ENCODE results near the gene SRCIN1. TPM values are rescaled to one million over a fixed set of nuclear protein-coding genes. Genes with fewer than 3 reads are reported as not detected.

SRCIN1 gene
- total and polyA plus RNA-seq, 4 donors = 0.38 to 0.99 (median 0.63) TPM

DNA sequence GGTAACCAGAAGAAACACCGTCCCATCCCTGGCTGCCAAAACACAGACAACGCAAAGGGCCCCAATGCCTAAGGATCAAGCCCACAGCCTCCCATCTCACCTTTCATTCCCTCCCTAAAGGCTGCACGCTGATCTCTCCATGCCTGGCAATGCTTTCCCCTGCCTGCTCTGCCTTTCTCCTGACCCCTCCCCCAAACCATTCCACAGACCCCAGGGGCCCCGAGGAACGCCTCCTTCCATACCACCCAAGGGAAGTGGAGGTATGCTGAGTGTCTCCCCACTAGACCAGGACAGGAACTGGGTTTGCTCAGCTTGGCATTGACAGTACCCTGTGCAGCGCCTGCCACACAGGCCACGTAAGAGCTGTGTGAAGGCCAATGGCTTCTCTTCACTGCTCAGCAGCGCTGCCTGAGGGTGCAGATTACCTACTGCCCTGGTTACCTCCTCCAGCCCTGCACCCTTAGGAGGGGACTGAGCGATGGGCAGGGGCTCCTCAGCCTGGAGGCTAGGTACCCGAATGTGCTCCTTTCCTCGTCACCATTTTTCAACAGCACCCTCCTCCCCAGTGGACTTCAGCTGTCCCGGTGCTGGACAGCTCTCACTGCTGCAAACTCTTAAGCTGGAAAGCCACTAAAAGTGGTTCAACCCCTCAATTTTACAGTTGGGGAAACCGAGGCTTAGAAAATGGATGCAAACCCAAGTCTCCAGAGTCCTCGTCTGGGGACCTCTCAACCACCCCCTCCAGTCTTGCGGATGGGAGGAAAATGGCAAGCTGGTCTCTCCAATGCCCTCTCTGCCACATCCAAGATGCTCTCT lies 45.0 kb downstream of the SRCIN1 start:
- no peak for ATAC-seq (ENCODE audit: low FRiP score)
- no peak overlapping the region for H3K4me3 ChIP-seq (ENCODE audit: low read length in 2 of 2)
- DNase-seq = no peak
- H3K36me3 ChIP-seq (ENCODE audit: control insufficient read depth in 1 of 2, insufficient read depth in 2 of 2, low read length in 1 of 2) = no peaks in the 10 kb centered on the region
- H3K27ac ChIP-seq (ENCODE audit: low read depth in 1 of 2, low read length in 2 of 2) = no peak overlapping the region
- H3K9me3 ChIP-seq (ENCODE audit: control insufficient read depth, low read length) = no peaks in the 10 kb centered on the region
- no peaks in the 10 kb centered on the region for H3K4me1 ChIP-seq (ENCODE audit: control insufficient read depth in 1 of 2, insufficient read depth in 2 of 2, low read length in 2 of 2)
- 13 to 18% methylated on average over 15 of the region's 15 CpGs for WGBS, 2 donors
- intact Hi-C loops (cut with DNase I) = no loop called here
- peaks cover 0 to 4% of the 10 kb centered on the region in 2 donors for H3K27me3 ChIP-seq (ENCODE audit: control insufficient read depth in 1 of 2, insufficient read depth in 2 of 2, low read length in 1 of 2)

- Histone ChIP-seq H3K4me1 (ENCODE audit: control insufficient read depth in 1 of 2, insufficient read depth in 2 of 2, low read length in 2 of 2) (no peaks in the 10 kb centered on the region), H3K36me3 (ENCODE audit: control insufficient read depth in 1 of 2, insufficient read depth in 2 of 2, low read length in 1 of 2) (no peaks in the 10 kb centered on the region), H3K27me3 (ENCODE audit: control insufficient read depth in 1 of 2, insufficient read depth in 2 of 2, low read length in 1 of 2) (peaks cover 0 to 2% of the 10 kb centered on the region in 2 donors), H3K4me3 (ENCODE audit: low read length in 2 of 2) (no peak overlapping the region), H3K9me3 (ENCODE audit: control insufficient read depth, low read length) (no peaks in the 10 kb centered on the region), H3K27ac (ENCODE audit: low read depth in 1 of 2, low read length in 2 of 2) (no peak overlapping the region)
- 11 to 12% methylated on average over 6 of the region's 6 CpGs for WGBS, 2 donors
- intact Hi-C loops (cut with DNase I) = loop anchor here (5.0 kb wide), 1 partner anchor 107 kb away; no protein-coding TSS in a partner anchor
- ATAC-seq (ENCODE audit: low FRiP score) (no peak), DNase-seq (no peak)
Observed at GRCh38 chr17:38559880-38560230, 45.9 kb downstream of the SRCIN1 start.

GRCh38 chr17:38559051-38559879 lies 46.5 kb downstream of the SRCIN1 start:
- Histone ChIP-seq H3K9me3 (ENCODE audit: control insufficient read depth, low read length) (no peaks in the 10 kb centered on the region), H3K36me3 (ENCODE audit: control insufficient read depth in 1 of 2, insufficient read depth in 2 of 2, low read length in 1 of 2) (no peaks in the 10 kb centered on the region), H3K27me3 (ENCODE audit: control insufficient read depth in 1 of 2, insufficient read depth in 2 of 2, low read length in 1 of 2) (peaks cover 0 to 2% of the 10 kb centered on the region in 2 donors), H3K4me1 (ENCODE audit: control insufficient read depth in 1 of 2, insufficient read depth in 2 of 2, low read length in 2 of 2) (no peaks in the 10 kb centered on the region), H3K27ac (ENCODE audit: low read depth in 1 of 2, low read length in 2 of 2) (no peak overlapping the region), H3K4me3 (ENCODE audit: low read length in 2 of 2) (no peak overlapping the region)
- peak; percentile 68 for ATAC-seq (ENCODE audit: low FRiP score)
- DNase-seq = peak; percentile 85 to 93
- WGBS, 2 donors = 3 to 4% methylated on average over 33 to 44 of the region's 44 CpGs
- intact Hi-C loops (cut with DNase I) = loop anchor here (5.0 kb wide), 1 partner anchor 108 kb away; no protein-coding TSS in a partner anchor

GRCh38 chr17:38558728-38559050 lies 47.1 kb downstream of the SRCIN1 start:
- peaks cover 0 to 2% of the 10 kb centered on the region in 2 donors for H3K27me3 ChIP-seq (ENCODE audit: control insufficient read depth in 1 of 2, insufficient read depth in 2 of 2, low read length in 1 of 2)

DNA sequence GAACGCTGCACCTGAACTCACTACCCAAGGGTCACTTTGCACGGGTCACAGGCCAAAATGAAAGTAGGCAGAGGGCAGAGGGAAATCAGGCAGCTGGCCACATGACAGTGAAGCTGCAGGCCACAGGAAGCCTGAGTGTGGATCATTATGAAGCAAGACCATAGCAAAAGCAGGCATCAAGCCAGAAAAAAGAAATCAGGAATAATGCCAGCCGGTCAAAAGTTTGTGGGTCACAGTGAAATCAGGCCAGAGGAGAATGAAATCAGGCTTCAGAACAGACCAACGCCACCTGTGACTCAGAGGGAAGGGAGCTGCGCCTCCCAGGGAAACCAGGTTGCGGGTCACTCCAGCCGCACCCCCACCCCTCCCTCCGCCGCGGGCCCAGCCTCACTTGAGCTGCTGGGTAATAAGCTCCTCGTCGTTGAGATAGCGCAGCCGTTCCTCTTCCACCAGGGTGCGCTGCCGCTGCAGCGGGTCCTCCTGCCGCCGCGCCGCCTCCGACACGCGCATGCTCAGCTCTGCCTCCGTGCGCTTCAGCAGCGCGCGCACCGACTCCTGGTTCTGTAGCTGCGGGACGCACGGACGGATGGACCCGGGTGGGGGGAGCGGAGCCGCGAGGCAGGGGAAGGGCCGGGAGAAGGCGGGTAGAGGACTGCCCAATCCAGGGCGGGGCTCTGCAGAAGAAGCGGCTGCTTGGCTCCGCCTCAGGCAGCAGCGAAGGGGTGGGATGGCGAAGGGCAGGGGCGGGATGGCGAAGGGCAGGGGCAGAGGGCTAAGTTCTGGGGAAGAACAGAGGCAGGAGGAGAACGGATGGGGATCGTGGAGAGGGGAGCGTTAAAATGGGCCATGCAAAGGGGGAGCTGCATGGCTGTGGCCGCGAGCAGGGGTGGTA lies 47.7 kb downstream of the SRCIN1 start:
- no peaks in the 10 kb centered on the region for H3K36me3 ChIP-seq (ENCODE audit: control insufficient read depth in 1 of 2, insufficient read depth in 2 of 2, low read length in 1 of 2)
- 4 to 5% methylated on average over 45 to 52 of the region's 52 CpGs for WGBS, 2 donors
- peak; percentile 94 for ATAC-seq (ENCODE audit: low FRiP score)
- no peaks in the 10 kb centered on the region for H3K4me1 ChIP-seq (ENCODE audit: control insufficient read depth in 1 of 2, insufficient read depth in 2 of 2, low read length in 2 of 2)
- intact Hi-C loops (cut with DNase I) = loop anchor here (1.0 to 5.0 kb wide), 2 partner anchors 26 to 109 kb away; no protein-coding TSS in a partner anchor
- H3K4me3 ChIP-seq (ENCODE audit: low read length in 2 of 2) = no peak overlapping the region
- peaks cover 0 to 2% of the 10 kb centered on the region in 2 donors for H3K27me3 ChIP-seq (ENCODE audit: control insufficient read depth in 1 of 2, insufficient read depth in 2 of 2, low read length in 1 of 2)
- peak; percentile 94 to 98 for DNase-seq
- H3K27ac ChIP-seq (ENCODE audit: low read depth in 1 of 2, low read length in 2 of 2) = no peak overlapping the region
- no peaks in the 10 kb centered on the region for H3K9me3 ChIP-seq (ENCODE audit: control insufficient read depth, low read length)

More at GRCh38 chr17:38558728-38559050, 47.1 kb downstream of the SRCIN1 start:
- no peak overlapping the region for H3K27ac ChIP-seq (ENCODE audit: low read depth in 1 of 2, low read length in 2 of 2)
- no peaks in the 10 kb centered on the region for H3K36me3 ChIP-seq (ENCODE audit: control insufficient read depth in 1 of 2, insufficient read depth in 2 of 2, low read length in 1 of 2)
- no peak overlapping the region for H3K4me3 ChIP-seq (ENCODE audit: low read length in 2 of 2)
- no peaks in the 10 kb centered on the region for H3K4me1 ChIP-seq (ENCODE audit: control insufficient read depth in 1 of 2, insufficient read depth in 2 of 2, low read length in 2 of 2)
- 0 to 3% methylated on average over 10 of the region's 10 CpGs for WGBS, 2 donors
- no peaks in the 10 kb centered on the region for H3K9me3 ChIP-seq (ENCODE audit: control insufficient read depth, low read length)
- intact Hi-C loops (cut with DNase I) = loop anchor here (1.0 to 5.0 kb wide), 2 partner anchors 26 to 109 kb away; no protein-coding TSS in a partner anchor
- DNase-seq (no peak), ATAC-seq (ENCODE audit: low FRiP score) (no peak)

- no peak overlapping the region for H3K4me3 ChIP-seq (ENCODE audit: low read length in 2 of 2)
- H3K9me3 ChIP-seq (ENCODE audit: control insufficient read depth, low read length) = no peaks in the 10 kb centered on the region
- DNase-seq (no peak), ATAC-seq (ENCODE audit: low FRiP score) (no peak)
- H3K27ac ChIP-seq (ENCODE audit: low read depth in 1 of 2, low read length in 2 of 2) = no peak overlapping the region
- H3K27me3 ChIP-seq (ENCODE audit: control insufficient read depth in 1 of 2, insufficient read depth in 2 of 2, low read length in 1 of 2) = peaks cover 0 to 2% of the 10 kb centered on the region in 2 donors
- 62 to 69% methylated on average over 6 of the region's 6 CpGs for WGBS, 2 donors
- H3K36me3 ChIP-seq (ENCODE audit: control insufficient read depth in 1 of 2, insufficient read depth in 2 of 2, low read length in 1 of 2) = no peaks in the 10 kb centered on the region
- intact Hi-C loops (cut with DNase I) = loop anchor here (5.0 kb wide), 1 partner anchor 110 kb away; no protein-coding TSS in a partner anchor
- no peaks in the 10 kb centered on the region for H3K4me1 ChIP-seq (ENCODE audit: control insufficient read depth in 1 of 2, insufficient read depth in 2 of 2, low read length in 2 of 2)
Observed at GRCh38 chr17:38557396-38557795, 48.4 kb downstream of the SRCIN1 start.

- no peak overlapping the region for H3K4me3 ChIP-seq (ENCODE audit: low read length in 2 of 2)
- intact Hi-C loops (cut with DNase I) = loop anchor here (5.0 kb wide), 1 partner anchor 111 kb away; no protein-coding TSS in a partner anchor
- H3K4me1 ChIP-seq (ENCODE audit: control insufficient read depth in 1 of 2, insufficient read depth in 2 of 2, low read length in 2 of 2) = no peaks in the 10 kb centered on the region
- H3K9me3 ChIP-seq (ENCODE audit: control insufficient read depth, low read length) = no peaks in the 10 kb centered on the region
- H3K36me3 ChIP-seq (ENCODE audit: control insufficient read depth in 1 of 2, insufficient read depth in 2 of 2, low read length in 1 of 2) = no peaks in the 10 kb centered on the region
- H3K27me3 ChIP-seq (ENCODE audit: control insufficient read depth in 1 of 2, insufficient read depth in 2 of 2, low read length in 1 of 2) = no peaks in the 10 kb centered on the region
- WGBS, 2 donors = 91 to 94% methylated on average over 6 of the region's 6 CpGs
- DNase-seq = no peak
- no peak for ATAC-seq (ENCODE audit: low FRiP score)
- no peak overlapping the region for H3K27ac ChIP-seq (ENCODE audit: low read depth in 1 of 2, low read length in 2 of 2)
Observed at GRCh38 chr17:38556239-38556638, 49.5 kb downstream of the SRCIN1 start.

Data from aorta (tissue), 5 donors.